Kidney tubule cell (primary cell): ENCODE measurements around the gene PYGL.
"Not testable (repeated sequence)": the region's sequence is repeated elsewhere in the genome, so short reads cannot be mapped to it uniquely, and the experiment has no call there.

Source experiments
- DNase-seq: peaks from one replicate; pipeline ENCODE4 v3.0.0-alpha.2; 2018; ENCODE audit warnings: low spot score

Gene PYGL

DNA sequence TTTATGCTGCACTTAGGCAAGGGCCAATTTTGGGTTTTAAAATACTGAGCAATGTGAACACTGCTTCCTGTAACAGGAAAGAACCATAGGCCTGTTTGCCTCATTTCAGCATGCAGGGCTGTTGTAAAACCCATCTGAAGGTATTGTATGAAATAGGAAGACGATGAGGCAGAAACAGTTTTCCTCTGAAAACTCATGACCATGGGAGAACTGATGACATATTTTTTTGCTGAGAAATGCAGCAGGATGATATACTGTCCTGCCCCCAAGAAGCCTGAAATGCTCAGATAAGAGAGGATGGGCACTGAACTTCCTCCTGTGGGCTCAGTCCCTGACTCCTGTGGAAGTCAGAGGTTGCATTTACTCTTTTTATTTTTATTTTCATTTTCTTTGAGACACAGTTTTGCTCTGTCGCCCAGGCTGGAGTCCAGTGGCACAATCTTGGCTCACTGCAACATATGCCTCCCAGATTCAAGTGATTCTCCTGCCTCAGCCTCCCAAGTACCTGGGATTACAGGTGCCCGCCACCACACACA is 17.4 kb downstream of the PYGL start:
- DNase-seq, result no peak

DNA sequence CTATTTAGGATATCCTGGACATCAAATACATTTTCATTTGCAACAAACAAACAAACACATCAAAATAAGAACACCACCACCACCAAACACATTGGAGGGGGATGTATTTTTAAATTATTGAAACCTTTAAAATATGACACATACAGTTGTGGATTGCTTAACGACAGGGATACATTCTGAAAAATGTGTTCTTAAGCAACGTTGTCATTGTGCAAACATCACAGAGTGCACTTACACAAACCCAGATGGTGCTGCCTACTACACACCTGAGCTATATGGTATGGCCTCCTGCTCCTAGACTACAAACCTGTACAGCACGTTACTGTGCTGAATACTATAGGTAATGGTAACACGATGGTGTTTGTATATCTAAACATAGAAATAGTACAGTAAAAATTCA is 19.4 kb downstream of the PYGL start:
- DNase-seq, result no peak

DNA sequence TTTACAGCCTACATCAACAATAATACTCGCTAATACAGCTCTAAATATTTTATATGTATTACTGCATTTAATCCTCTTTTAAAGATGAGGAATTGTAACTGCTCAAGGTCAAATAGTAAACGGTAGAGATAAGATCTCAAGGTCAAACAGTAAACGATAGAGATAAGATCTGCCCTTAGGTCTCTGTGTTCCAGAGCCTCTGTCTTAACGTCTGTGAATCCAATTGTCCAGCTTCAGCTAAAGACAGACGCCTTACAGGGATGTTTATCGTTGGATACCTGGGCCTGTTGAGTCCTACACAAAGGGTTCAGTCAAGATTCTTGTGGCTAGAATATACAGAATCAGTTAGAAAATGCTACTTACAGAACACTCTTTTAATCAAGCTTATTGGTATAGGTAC is 20.0 kb downstream of the PYGL start:
- no peak for DNase-seq

DNA sequence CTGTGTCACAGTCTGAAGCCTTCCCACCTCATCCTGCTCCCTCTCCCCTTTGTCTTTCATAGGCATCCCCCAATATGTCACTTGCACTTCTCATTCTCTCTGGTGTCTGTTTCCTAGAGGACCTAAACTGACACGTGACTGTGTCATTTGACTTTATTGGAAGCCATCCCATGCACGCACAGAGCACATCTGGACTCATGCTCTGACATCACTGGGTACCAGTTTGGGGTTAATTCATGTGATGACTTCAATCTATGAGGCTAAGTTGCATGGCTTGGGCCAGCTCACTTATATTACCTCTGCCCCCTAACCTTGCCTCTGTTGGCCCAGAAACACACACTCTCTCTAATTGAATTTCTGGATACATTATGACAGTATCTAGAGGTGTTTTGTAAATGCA is 21.5 kb downstream of the PYGL start:
- no peak for DNase-seq

DNA sequence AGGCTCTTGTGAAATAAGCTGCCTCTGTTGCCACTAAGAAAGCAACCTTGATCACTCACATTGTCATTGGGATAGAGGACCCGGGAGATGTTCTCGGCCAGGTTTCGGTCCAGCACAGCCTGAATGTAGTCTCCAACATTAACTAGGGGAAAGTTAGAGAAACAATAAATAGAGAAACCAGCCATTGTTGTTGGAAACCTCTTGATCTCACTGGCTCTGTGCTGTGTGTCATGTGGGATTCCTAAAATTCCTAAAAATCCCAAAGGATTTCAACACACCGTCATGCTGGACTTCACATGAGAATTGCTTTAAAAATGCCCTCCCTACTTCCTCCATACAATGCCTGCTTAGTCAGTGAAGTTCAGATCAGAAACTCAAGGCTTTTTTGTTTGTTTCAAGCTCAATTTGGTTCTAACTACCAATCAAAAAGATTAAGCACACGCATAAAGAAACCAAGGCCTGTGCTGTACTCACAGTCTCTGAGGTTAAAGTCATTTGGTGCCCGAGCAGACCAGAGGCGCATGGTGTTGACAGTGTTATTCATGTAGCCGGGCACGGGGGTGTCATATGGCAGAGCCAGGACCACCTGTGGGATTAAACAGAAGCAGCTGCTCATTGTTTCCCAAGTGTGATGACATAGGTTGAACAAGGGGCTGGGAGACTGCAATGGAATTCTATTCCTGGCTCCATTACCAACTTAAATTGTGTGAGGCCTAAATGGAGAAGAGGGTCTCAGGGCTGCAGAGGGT is 23.6 kb downstream of the PYGL start:
- DNase-seq, result peak; percentile 89

DNA sequence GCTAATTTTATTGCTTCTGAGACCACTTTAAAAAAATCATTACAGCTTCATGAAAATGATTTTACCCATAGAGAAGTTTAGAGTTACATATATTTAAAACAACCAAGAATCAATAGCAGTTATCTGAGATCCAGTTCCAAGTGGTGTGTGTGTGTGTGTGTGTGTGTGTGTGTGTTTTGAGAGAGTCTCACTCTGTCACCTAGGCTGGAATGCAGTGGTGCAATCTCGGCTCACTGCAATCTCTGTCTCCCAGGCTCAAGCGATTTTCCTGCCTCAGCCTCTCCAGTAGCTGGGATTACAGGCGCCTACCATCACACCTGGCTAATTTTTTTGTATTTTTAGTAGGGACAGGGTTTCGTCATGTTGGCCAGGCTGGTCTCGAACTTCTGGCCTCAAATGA is 24.8 kb downstream of the PYGL start:
- DNase-seq, result not testable (repeated sequence)

DNA sequence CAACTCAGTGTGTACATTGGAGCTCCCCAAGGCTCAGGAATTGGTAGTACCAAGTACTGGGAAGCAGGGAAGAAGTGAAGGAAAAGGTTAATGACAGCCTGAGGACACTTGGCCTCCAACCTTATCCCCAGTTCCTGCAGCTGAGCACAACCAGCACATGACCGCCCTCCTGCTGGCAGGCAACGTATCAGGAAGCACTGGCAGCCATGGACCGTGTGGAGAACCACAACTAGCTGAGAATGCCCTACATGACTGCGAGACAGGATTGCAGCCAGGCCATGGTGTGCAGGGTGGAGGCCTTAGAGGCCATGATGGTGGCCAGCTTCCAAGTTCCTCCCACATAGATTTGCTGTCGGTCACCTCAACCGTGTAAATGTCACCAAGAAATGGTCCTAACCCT is 26.8 kb downstream of the PYGL start:
- DNase-seq, result no peak

DNA sequence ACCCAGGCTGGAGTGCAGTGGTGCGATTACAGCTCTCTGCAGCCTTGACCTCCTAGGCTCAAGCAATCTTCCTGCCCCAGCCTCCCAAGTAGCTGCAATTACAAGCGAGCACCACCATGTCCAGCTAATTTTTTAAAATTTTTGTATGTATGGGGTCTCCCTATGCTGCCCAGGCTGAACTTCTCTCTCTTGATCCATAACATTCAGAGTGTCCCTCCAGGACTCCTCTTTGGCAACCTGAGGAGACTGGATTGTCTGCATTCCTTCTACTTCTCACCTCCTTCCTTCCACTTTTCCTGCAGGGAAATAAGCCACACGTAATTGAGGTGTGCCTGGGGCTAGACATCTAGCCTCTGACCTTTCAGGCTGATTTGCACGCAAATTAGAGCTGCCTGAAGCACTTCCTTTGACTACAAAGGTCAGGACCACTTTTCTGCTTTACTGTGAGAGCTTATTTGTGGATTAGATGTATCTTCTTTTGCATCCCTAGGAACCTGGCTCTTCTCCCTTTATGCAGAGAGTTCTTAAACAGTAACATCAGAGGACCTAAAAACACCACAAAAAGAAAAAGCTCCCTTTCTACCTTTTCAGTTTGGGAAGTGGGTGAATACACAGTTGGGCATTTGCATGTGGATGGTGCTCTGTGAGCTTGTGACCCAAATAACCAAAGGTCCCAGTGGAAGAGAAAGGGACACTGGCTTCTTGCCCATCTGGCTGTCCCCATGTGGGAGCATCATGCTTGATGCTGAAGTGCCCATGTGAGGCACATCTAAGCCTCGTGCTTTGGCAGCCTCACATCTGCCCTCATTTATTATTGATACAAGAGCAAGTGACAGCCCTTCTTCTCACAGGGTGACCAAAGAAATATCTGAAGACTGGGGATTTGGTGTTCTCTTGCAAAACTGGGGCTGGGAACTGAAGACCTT is 33.5 kb downstream of the PYGL start:
- no peak for DNase-seq

DNA sequence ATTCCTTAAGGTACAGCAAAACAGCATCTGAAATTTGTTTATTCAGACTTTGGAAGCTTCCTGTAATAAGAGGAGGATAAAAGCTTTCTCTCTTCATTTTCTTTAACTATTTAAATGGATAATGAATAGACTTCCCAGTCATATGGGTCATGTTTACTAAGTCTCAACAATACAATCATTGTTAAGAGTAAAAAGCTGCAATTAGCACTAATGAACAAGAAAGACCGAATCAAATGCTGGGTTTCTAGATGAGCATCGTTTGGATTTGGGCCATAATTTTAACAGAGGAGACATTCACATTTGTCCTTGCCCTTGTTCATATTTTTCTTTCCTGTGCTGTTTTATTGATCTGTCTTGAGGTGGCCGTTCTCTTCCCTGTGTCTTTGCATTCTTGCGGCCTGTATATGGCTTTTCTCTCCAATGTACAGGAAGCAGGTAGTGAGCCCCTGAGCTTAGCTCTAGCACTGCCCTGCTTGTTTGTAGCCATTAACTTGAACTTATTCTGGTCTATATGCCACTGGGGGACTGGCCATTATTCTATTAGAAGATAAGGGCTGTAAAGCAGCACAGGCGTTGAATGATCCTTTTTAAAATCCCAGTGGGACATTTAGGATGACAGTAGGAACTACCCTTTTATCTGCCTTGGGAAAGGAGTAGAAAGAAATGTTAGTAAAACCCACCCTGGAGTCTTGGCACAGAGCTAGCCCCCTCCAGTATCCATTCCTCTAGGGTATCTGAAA is 37.8 kb downstream of the PYGL start:
- no peak for DNase-seq

DNA sequence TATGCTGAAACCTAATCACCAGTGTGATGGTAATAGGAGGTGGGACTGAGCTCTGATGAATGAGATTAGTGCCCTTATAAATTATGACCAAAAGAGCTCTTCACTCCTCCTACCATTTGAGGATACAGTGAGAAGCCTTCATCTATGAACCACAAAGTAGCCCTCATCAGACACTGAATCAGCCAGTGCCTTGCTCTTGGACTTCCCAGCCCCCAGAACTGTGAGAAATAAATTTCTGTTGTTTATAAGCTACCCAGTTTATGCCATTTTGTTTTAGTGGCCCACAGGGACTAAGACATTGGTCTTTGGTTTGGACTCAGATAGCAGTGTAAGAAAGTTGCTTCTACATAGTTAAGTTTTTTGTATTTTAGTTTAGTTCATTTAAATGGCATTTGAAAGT is 39.6 kb downstream of the PYGL start:
- no peak for DNase-seq

DNA sequence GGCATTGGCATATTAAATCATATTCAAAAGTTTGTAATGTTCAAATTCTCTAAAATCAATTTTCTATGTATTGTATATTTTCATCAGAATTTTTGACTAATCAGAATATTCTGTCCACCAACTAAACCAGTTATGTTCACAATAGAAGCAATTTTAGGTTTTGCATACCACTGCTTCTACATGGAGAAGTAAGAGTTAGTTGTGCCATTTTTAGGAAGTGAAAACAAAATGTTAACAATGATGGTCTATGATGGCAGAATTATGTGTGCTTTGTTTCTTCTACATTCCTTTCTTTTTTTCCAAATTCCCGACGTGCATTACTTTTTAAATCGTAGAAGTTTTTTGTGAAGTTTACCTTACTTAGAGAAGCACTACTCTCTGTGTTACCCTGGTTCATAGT is 42.9 kb downstream of the PYGL start:
- DNase-seq, result no peak

DNA sequence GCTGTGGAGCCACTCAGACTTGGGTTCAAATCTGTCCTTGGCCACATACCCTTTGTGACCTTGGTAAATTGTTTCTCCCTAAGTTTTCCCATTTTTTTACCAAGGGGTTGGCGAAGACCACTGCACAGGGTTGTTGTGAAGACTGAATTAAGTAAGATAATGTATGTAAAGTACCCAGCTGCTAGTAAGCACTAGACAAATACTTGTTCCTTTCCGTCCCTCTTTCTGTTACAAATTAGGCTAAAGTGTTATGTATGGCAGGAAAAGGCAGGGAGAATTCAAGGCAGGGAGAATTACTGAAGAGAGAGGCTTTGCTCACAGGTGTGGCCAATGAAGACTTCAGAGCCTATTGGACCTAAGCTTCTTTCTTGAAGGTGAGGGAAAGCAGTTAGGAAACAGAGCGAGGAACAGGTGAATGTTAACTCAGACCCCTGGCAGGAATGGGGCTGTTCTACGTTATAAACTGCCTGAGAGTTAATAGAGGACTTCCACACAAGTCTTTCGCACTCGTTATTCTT is 46.6 kb downstream of the PYGL start:
- no peak for DNase-seq

DNA sequence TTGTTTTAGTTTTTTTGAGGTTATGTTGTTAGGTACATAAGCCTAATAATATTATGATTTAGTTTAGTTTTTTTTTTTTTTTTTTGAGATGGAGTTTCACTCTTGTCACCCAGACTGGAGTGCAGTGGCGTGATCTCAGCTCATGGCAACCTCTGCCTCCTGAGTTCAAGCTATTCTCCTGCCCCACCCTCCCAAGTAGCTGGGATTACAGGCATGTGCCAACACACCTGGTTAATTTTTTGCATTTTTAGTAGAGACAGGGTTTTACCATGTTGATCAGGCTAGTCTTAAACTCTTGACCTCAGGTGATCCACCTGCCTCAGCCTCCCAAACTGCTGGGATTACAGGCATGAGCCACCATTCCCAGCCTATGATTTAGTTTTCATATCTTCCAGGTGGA is 47.3 kb downstream of the PYGL start:
- not testable (repeated sequence) for DNase-seq

DNA sequence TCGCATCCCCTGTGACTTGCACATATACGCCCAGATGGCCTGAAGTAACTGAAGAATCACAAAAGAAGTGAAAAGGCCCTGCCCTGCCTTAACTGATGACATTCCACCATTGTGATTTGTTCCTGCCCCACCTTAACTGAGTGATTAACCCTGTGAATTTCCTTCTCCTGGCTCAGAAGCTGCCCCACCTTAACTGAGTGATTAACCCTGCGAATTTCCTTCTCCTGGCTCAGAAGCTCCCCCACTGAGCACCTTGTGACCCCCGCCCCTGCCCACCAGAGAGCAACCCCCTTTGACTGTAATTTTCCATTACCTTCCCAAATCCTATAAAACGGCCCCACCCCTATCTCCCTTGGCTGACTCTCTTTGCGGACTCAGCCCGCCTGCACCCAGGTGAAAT is 47.9 kb downstream of the PYGL start:
- not testable (repeated sequence) for DNase-seq

DNA sequence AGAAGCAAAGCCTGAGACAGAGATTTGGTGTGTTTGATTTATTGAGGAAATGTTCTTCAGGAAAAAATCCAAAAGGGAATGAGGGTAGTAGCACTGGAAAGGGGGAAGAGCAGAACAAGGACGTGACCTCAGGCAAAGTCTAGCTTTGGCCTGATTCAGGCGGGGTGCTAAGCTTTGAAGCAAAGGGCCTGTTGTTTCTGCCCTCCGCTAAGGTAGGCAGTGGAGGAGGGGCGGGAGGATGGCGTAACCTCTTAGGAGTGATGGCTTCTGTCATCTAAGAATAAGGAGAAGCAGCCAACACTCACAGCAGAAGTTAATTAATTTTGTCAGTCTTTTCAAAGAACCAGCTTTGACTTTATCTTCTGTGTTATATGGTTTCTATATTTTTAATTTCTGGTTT is 52.0 kb downstream of the PYGL start:
- DNase-seq, result no peak

DNA sequence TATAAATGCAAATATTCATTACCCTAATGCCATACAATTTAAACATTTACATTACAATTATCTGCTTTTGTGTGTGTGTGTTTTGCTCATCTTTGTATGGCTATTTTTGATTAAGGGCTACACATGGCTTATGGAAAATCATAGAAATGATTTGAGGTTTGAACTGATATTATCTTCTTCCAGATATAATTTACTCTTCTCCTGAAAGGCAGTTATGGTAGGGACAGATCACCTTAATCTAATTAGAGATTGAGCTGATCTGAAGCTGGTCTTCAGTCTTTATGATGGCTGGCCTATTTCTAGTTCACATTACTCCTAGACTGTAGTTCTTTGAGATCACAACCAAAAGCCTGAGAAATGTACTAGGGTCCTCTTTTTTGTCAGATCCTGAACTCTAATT is 56.8 kb downstream of the PYGL start:
- no peak for DNase-seq

DNA sequence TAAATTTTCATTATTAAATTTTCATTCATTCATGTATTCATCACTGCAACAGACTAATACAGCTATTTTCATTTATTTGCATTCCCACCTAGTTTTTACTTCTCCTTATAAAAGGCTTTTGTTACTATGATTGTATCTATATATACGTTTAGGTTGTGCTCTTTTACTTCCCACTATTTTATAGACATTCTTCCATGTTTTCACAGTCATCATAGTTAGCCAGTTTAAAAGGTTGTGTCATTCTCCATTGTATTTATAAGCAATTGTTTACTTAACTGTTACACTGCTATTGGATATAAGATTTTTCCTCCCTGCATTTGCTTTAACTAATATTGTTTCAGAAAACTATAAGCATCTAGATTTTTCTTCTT is 60.5 kb downstream of the PYGL start:
- DNase-seq, result no peak

DNA sequence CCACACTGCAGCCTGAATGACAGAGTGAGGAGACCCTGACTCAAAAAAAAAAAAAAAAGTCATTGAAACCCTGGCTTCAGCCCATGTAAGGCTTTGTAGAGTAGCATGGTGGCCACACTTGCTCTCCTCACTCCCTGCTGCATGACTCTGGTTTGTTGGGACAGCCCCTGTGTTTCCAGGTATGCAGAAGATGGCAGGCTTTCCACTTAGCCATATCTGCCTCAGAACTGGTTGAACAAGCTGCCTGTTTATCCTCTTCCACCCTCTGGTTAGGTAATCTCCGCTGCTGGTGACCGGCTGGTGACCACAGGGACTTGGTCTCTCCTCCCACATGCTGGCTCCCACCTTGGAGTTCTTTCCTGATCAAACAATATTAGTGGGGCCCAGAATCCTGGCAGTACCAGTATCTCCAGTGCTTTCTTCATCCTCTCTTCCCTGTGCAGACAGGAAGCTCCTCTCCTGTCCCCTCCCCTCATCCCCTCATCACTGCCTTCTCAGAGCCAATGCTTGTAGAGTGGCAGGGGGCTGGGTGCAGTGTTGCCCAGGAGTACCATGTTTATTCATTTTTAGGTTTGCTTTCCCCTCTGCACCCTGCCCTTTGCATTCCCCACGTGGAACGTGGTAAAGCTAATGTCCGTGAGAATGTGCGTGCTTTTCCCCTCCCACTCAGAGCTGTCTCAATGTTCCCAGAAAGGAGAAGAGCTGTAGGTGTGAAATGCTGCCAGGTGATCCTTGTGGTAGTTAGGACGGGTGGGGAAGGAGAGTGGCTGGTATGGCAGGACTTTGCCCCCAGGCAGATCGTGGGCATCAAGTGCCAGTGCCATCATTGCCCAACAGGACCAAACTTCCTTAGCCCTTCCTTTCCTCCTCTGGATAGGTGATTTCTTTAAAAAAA is 61.1 kb downstream of the PYGL start:
- no peak for DNase-seq

DNA sequence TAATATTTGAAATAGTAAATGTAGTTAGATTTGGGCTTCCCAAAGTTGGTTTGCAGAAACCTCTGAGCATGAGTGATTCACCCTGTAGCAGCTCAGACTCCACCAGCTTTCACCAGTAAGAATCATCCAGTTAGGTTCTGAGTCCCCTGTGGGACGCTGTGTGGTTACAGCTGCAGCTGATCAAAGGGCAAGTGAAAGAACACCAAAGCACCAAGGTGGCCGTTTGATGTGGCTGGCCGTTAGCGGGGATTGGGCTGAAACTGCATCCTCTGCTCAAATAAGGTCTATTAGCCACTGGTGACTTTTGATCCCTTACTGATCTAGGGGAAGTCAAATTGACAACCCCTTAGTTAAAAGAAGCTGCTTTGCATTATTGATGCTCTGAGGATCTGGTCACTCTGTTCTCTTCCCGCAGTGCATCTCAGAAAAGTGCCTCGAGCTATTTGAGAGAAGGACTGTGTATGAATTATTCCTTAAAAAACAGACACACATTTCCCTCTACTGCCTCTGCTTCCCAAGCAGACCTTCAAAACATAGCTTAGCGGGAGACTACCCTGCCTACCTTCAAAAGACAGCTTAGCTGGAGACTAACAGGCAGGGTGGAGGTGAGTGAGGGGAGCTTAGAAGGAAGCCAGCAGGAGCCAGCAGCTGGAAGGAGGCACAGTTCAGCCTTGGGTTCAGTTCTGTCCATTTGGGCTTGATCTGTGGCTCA is 68.8 kb downstream of the PYGL start:
- DNase-seq, result no peak

DNA sequence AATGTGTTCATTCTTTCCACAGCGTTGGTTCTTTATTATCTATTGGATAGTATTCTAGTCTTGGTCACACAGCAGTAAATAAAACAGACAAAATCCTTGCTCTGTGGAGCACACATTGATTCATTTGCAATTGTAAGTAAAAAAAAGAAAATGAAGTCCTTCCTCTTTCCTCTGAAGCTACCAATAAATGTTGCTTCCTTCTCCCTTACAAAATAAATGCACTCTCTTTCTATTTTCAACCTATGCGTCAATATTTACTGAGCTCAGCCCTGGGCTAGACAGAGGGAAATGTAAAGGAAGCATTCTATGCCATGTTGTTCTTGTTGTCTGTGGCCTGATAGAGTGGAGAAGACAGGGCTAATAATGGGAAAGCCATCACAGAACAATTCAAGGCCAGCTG is 69.5 kb downstream of the PYGL start:
- no peak for DNase-seq
